ENCODE results near the gene CACNA1G.

Gene CACNA1G

GRCh38 chr17:50602836-50603235 lies 42.3 kb downstream of the CACNA1G start:
- no peak overlapping the region for H3K18ac ChIP-seq (ENCODE audit: low read depth in 1 of 2, low read length in 2 of 2)
- H2BK15ac ChIP-seq (ENCODE audit: low read depth, poor library complexity, severe bottlenecking): no peak overlapping the region
- peaks cover 32 to 34% of the 10 kb centered on the region in 2 experiments for H3K27me3 ChIP-seq (ENCODE audit: control insufficient read depth in 1 of 2, insufficient read depth in 1 of 2, low read length in 2 of 2)
- no peak for DNase-seq
- no peak overlapping the region for H2BK12ac ChIP-seq (ENCODE audit: low read length in 2 of 2)
- H3K79me1 ChIP-seq (replicated peaks; ENCODE audit: low read length, poor library complexity, severe bottlenecking): no peaks in the 10 kb centered on the region
- no peak overlapping the region for H3K9ac ChIP-seq (ENCODE audit: low read length)
- no peak overlapping the region for H3K4me2 ChIP-seq (ENCODE audit: low read length, poor library complexity, severe bottlenecking)
- no peak overlapping the region for H3K4ac ChIP-seq (ENCODE audit: low read depth in 1 of 2, low read length in 2 of 2)
- H3K27ac ChIP-seq (ENCODE audit: low read length, poor library complexity, severe bottlenecking): no peak overlapping the region
- H3K14ac ChIP-seq (ENCODE audit: low read length in 2 of 2): no peak overlapping the region
- no peak overlapping the region for H2BK120ac ChIP-seq (ENCODE audit: low read depth, low read length)
- H4K8ac ChIP-seq (ENCODE audit: low read length): no peak overlapping the region
- WGBS: 88% methylated on average over 16 of the region's 18 CpGs
- H2AK5ac ChIP-seq (ENCODE audit: low read length, severe bottlenecking): no peak overlapping the region
- H3K4me3 ChIP-seq (ENCODE audit: insufficient read depth in 1 of 2, low read depth in 1 of 2, low read length in 2 of 2): no peak overlapping the region
- H2BK5ac ChIP-seq (ENCODE audit: low read depth, low read length, poor library complexity, severe bottlenecking): no peak overlapping the region
- H3K4me1 ChIP-seq (ENCODE audit: control insufficient read depth, insufficient read depth, low read depth, low read length): peaks cover 3% of the 10 kb centered on the region
- H2AFZ ChIP-seq (ENCODE audit: low read depth, low read length): no peak overlapping the region
- H4K91ac ChIP-seq (ENCODE audit: low read length): no peak overlapping the region
- no peaks in the 10 kb centered on the region for H3K9me3 ChIP-seq (ENCODE audit: control insufficient read depth, low read length)
- no peak overlapping the region for H3K23ac ChIP-seq (ENCODE audit: low read length in 2 of 2)
- H3K36me3 ChIP-seq (ENCODE audit: control insufficient read depth in 1 of 2, insufficient read depth in 2 of 2, low read depth in 1 of 2, low read length in 2 of 2): no peaks in the 10 kb centered on the region

GRCh38 chr17:50603340-50603739 lies 42.8 kb downstream of the CACNA1G start:
- no peak overlapping the region for H3K27ac ChIP-seq (ENCODE audit: low read length, poor library complexity, severe bottlenecking)
- no peak overlapping the region for H3K14ac ChIP-seq (ENCODE audit: low read length in 2 of 2)
- H2AFZ ChIP-seq (ENCODE audit: low read depth, low read length): no peak overlapping the region
- peaks cover 34% of the 10 kb centered on the region in 2 experiments for H3K27me3 ChIP-seq (ENCODE audit: control insufficient read depth in 1 of 2, insufficient read depth in 1 of 2, low read length in 2 of 2)
- H3K79me1 ChIP-seq (replicated peaks; ENCODE audit: low read length, poor library complexity, severe bottlenecking): no peaks in the 10 kb centered on the region
- no peak overlapping the region for H2BK12ac ChIP-seq (ENCODE audit: low read length in 2 of 2)
- peaks cover 3% of the 10 kb centered on the region for H3K4me1 ChIP-seq (ENCODE audit: control insufficient read depth, insufficient read depth, low read depth, low read length)
- no peak overlapping the region for H2BK5ac ChIP-seq (ENCODE audit: low read depth, low read length, poor library complexity, severe bottlenecking)
- DNase-seq: no peak
- no peak overlapping the region for H4K91ac ChIP-seq (ENCODE audit: low read length)
- H3K9ac ChIP-seq (ENCODE audit: low read length): no peak overlapping the region
- H3K18ac ChIP-seq (ENCODE audit: low read depth in 1 of 2, low read length in 2 of 2): no peak overlapping the region
- no peak overlapping the region for H3K4me2 ChIP-seq (ENCODE audit: low read length, poor library complexity, severe bottlenecking)
- no peak overlapping the region for H3K4ac ChIP-seq (ENCODE audit: low read depth in 1 of 2, low read length in 2 of 2)
- WGBS: 51% methylated on average over 9 of the region's 9 CpGs
- H3K4me3 ChIP-seq (ENCODE audit: insufficient read depth in 1 of 2, low read depth in 1 of 2, low read length in 2 of 2): no peak overlapping the region
- no peaks in the 10 kb centered on the region for H3K36me3 ChIP-seq (ENCODE audit: control insufficient read depth in 1 of 2, insufficient read depth in 2 of 2, low read depth in 1 of 2, low read length in 2 of 2)
- no peaks in the 10 kb centered on the region for H3K9me3 ChIP-seq (ENCODE audit: control insufficient read depth, low read length)
- no peak overlapping the region for H2AK5ac ChIP-seq (ENCODE audit: low read length, severe bottlenecking)
- H3K23ac ChIP-seq (ENCODE audit: low read length in 2 of 2): no peak overlapping the region
- H4K8ac ChIP-seq (ENCODE audit: low read length): no peak overlapping the region
- no peak overlapping the region for H2BK120ac ChIP-seq (ENCODE audit: low read depth, low read length)
- no peak overlapping the region for H2BK15ac ChIP-seq (ENCODE audit: low read depth, poor library complexity, severe bottlenecking)

GRCh38 chr17:50604513-50604912 lies 44.0 kb downstream of the CACNA1G start:
- H2BK15ac ChIP-seq (ENCODE audit: low read depth, poor library complexity, severe bottlenecking): no peak overlapping the region
- no peaks in the 10 kb centered on the region for H3K36me3 ChIP-seq (ENCODE audit: control insufficient read depth in 1 of 2, insufficient read depth in 2 of 2, low read depth in 1 of 2, low read length in 2 of 2)
- no peak overlapping the region for H3K27ac ChIP-seq (ENCODE audit: low read length, poor library complexity, severe bottlenecking)
- H3K79me1 ChIP-seq (replicated peaks; ENCODE audit: low read length, poor library complexity, severe bottlenecking): no peaks in the 10 kb centered on the region
- H3K27me3 ChIP-seq (ENCODE audit: control insufficient read depth in 1 of 2, insufficient read depth in 1 of 2, low read length in 2 of 2): peaks cover 34 to 43% of the 10 kb centered on the region in 2 experiments
- no peak overlapping the region for H4K91ac ChIP-seq (ENCODE audit: low read length)
- H2BK5ac ChIP-seq (ENCODE audit: low read depth, low read length, poor library complexity, severe bottlenecking): no peak overlapping the region
- no peak overlapping the region for H2AK5ac ChIP-seq (ENCODE audit: low read length, severe bottlenecking)
- no peak overlapping the region for H2AFZ ChIP-seq (ENCODE audit: low read depth, low read length)
- DNase-seq: peak; percentile 38
- no peak overlapping the region for H3K4me2 ChIP-seq (ENCODE audit: low read length, poor library complexity, severe bottlenecking)
- peak overlapping the region in 1 of 2 experiments; percentile 44 for H3K4me3 ChIP-seq (ENCODE audit: insufficient read depth in 1 of 2, low read depth in 1 of 2, low read length in 2 of 2)
- WGBS: 30% methylated on average over 13 of the region's 13 CpGs
- no peak overlapping the region for H2BK12ac ChIP-seq (ENCODE audit: low read length in 2 of 2)
- no peaks in the 10 kb centered on the region for H3K9me3 ChIP-seq (ENCODE audit: control insufficient read depth, low read length)
- no peak overlapping the region for H4K8ac ChIP-seq (ENCODE audit: low read length)
- peaks cover 6% of the 10 kb centered on the region for H3K4me1 ChIP-seq (ENCODE audit: control insufficient read depth, insufficient read depth, low read depth, low read length)
- no peak overlapping the region for H3K4ac ChIP-seq (ENCODE audit: low read depth in 1 of 2, low read length in 2 of 2)
- H3K18ac ChIP-seq (ENCODE audit: low read depth in 1 of 2, low read length in 2 of 2): no peak overlapping the region
- no peak overlapping the region for H3K14ac ChIP-seq (ENCODE audit: low read length in 2 of 2)
- H3K9ac ChIP-seq (ENCODE audit: low read length): no peak overlapping the region
- H2BK120ac ChIP-seq (ENCODE audit: low read depth, low read length): no peak overlapping the region
- H3K23ac ChIP-seq (ENCODE audit: low read length in 2 of 2): no peak overlapping the region

- Histone ChIP-seq H3K4ac (ENCODE audit: low read depth in 1 of 2, low read length in 2 of 2) (no peak overlapping the region), H2BK120ac (ENCODE audit: low read depth, low read length) (no peak overlapping the region), H2AK5ac (ENCODE audit: low read length, severe bottlenecking) (no peak overlapping the region), H2BK5ac (ENCODE audit: low read depth, low read length, poor library complexity, severe bottlenecking) (no peak overlapping the region), H2BK15ac (ENCODE audit: low read depth, poor library complexity, severe bottlenecking) (peak overlapping the region; percentile 31), H3K79me1 (replicated peaks; ENCODE audit: low read length, poor library complexity, severe bottlenecking) (no peaks in the 10 kb centered on the region), H4K8ac (ENCODE audit: low read length) (no peak overlapping the region), H2AFZ (ENCODE audit: low read depth, low read length) (no peak overlapping the region), H3K9me3 (ENCODE audit: control insufficient read depth, low read length) (no peaks in the 10 kb centered on the region), H3K4me2 (ENCODE audit: low read length, poor library complexity, severe bottlenecking) (no peak overlapping the region), H3K36me3 (ENCODE audit: control insufficient read depth in 1 of 2, insufficient read depth in 2 of 2, low read depth in 1 of 2, low read length in 2 of 2) (no peaks in the 10 kb centered on the region), H3K4me3 (ENCODE audit: insufficient read depth in 1 of 2, low read depth in 1 of 2, low read length in 2 of 2) (no peak overlapping the region), H3K14ac (ENCODE audit: low read length in 2 of 2) (no peak overlapping the region), H3K4me1 (ENCODE audit: control insufficient read depth, insufficient read depth, low read depth, low read length) (peaks cover 7% of the 10 kb centered on the region), H3K27me3 (ENCODE audit: control insufficient read depth in 1 of 2, insufficient read depth in 1 of 2, low read length in 2 of 2) (peaks cover 39 to 44% of the 10 kb centered on the region in 2 experiments), H4K91ac (ENCODE audit: low read length) (no peak overlapping the region), H3K23ac (ENCODE audit: low read length in 2 of 2) (no peak overlapping the region), H3K9ac (ENCODE audit: low read length) (no peak overlapping the region), H3K18ac (ENCODE audit: low read depth in 1 of 2, low read length in 2 of 2) (no peak overlapping the region), H3K27ac (ENCODE audit: low read length, poor library complexity, severe bottlenecking) (no peak overlapping the region), H2BK12ac (ENCODE audit: low read length in 2 of 2) (no peak overlapping the region)
- no peak for DNase-seq
- 89% methylated on average over 10 of the region's 10 CpGs for WGBS
These were observed 44.9 kb downstream of the CACNA1G start for GRCh38 chr17:50605429-50605828.
